ENCODE measurements around the gene TMEM69. TPM values are rescaled to one million over a fixed set of nuclear protein-coding genes. Genes with fewer than 3 reads are reported as not detected.

Gene TMEM69
- polyA plus RNA-seq (2012; ENCODE audit: missing spikeins): 59.4 TPM

GRCh38 chr1:45687754-45688740, at the start of gene TMEM69:
Gene TMEM69, plus strand, starts transcription at chr1:45688181. Its CDS starts 2,888 bp downstream, at chr1:45691069.
- DNase-seq (ENCODE audit: insufficient read length): peak; percentile 43
- FAIRE-seq: peak; percentile 88
- TF ChIP-seq POLR2A (IDR thresholded peaks at IDR 0.05; ENCODE audit: low read depth, low read length): peak; percentile 54
- peak; percentile 98 for TF ChIP-seq TAF1 (IDR thresholded peaks at IDR 0.05; ENCODE audit: borderline replicate concordance, low read depth, low read length)
- peak; percentile 71 for TF ChIP-seq POLR2AphosphoS5 (IDR thresholded peaks at IDR 0.05; ENCODE audit: low read depth, low read length)

- TF ChIP-seq TAF1 (IDR thresholded peaks at IDR 0.05; ENCODE audit: borderline replicate concordance, low read depth, low read length): no peak
- FAIRE-seq (no peak), DNase-seq (ENCODE audit: insufficient read length) (no peak)
Measured at GRCh38 chr1:45640293-45640692, 47.7 kb upstream of the TMEM69 start.

- no peak for TF ChIP-seq POLR2A (IDR thresholded peaks at IDR 0.05; ENCODE audit: low read depth, low read length)
- TF ChIP-seq TAF1 (IDR thresholded peaks at IDR 0.05; ENCODE audit: borderline replicate concordance, low read depth, low read length): no peak
- TF ChIP-seq POLR2AphosphoS5 (IDR thresholded peaks at IDR 0.05; ENCODE audit: low read depth, low read length): no peak
- no peak for DNase-seq (ENCODE audit: insufficient read length)
- FAIRE-seq: no peak
Measured at GRCh38 chr1:45643321-45643720, 44.7 kb upstream of the TMEM69 start.

GRCh38 chr1:45643978-45644377, 44.0 kb upstream of the TMEM69 start:
- DNase-seq (ENCODE audit: insufficient read length) (no peak), FAIRE-seq (no peak)
- TF ChIP-seq POLR2AphosphoS5 (IDR thresholded peaks at IDR 0.05; ENCODE audit: low read depth, low read length): no peak
- no peak for TF ChIP-seq TAF1 (IDR thresholded peaks at IDR 0.05; ENCODE audit: borderline replicate concordance, low read depth, low read length)
- TF ChIP-seq POLR2A (IDR thresholded peaks at IDR 0.05; ENCODE audit: low read depth, low read length): no peak

GRCh38 chr1:45644661-45645060, 43.3 kb upstream of the TMEM69 start:
- TF ChIP-seq TAF1 (IDR thresholded peaks at IDR 0.05; ENCODE audit: borderline replicate concordance, low read depth, low read length) (no peak), POLR2A (IDR thresholded peaks at IDR 0.05; ENCODE audit: low read depth, low read length) (no peak), POLR2AphosphoS5 (IDR thresholded peaks at IDR 0.05; ENCODE audit: low read depth, low read length) (no peak)
- DNase-seq (ENCODE audit: insufficient read length) (no peak), FAIRE-seq (no peak)

GRCh38 chr1:45647248-45648021, 40.5 kb upstream of the TMEM69 start:
- FAIRE-seq (no peak), DNase-seq (ENCODE audit: insufficient read length) (no peak)
- TF ChIP-seq POLR2AphosphoS5 (IDR thresholded peaks at IDR 0.05; ENCODE audit: low read depth, low read length): no peak
- TF ChIP-seq POLR2A (IDR thresholded peaks at IDR 0.05; ENCODE audit: low read depth, low read length): no peak

GRCh38 chr1:45654540-45655280, 33.3 kb upstream of the TMEM69 start:
- TF ChIP-seq TAF1 (IDR thresholded peaks at IDR 0.05; ENCODE audit: borderline replicate concordance, low read depth, low read length) (no peak), POLR2A (IDR thresholded peaks at IDR 0.05; ENCODE audit: low read depth, low read length) (no peak), POLR2AphosphoS5 (IDR thresholded peaks at IDR 0.05; ENCODE audit: low read depth, low read length) (no peak)
- FAIRE-seq (no peak), DNase-seq (ENCODE audit: insufficient read length) (no peak)

- DNase-seq (ENCODE audit: insufficient read length): no peak
- no peak for FAIRE-seq
- TF ChIP-seq TAF1 (IDR thresholded peaks at IDR 0.05; ENCODE audit: borderline replicate concordance, low read depth, low read length) (no peak), POLR2AphosphoS5 (IDR thresholded peaks at IDR 0.05; ENCODE audit: low read depth, low read length) (no peak), POLR2A (IDR thresholded peaks at IDR 0.05; ENCODE audit: low read depth, low read length) (no peak)
Measured at GRCh38 chr1:45656573-45657226, 31.3 kb upstream of the TMEM69 start.

GRCh38 chr1:45658171-45658570, 29.8 kb upstream of the TMEM69 start:
- FAIRE-seq: no peak
- no peak for DNase-seq (ENCODE audit: insufficient read length)
- TF ChIP-seq POLR2AphosphoS5 (IDR thresholded peaks at IDR 0.05; ENCODE audit: low read depth, low read length): no peak
- TF ChIP-seq POLR2A (IDR thresholded peaks at IDR 0.05; ENCODE audit: low read depth, low read length): no peak
- TF ChIP-seq TAF1 (IDR thresholded peaks at IDR 0.05; ENCODE audit: borderline replicate concordance, low read depth, low read length): no peak

- TF ChIP-seq POLR2AphosphoS5 (IDR thresholded peaks at IDR 0.05; ENCODE audit: low read depth, low read length): no peak
- DNase-seq (ENCODE audit: insufficient read length) (no peak), FAIRE-seq (no peak)
Measured at GRCh38 chr1:45659222-45659621, 28.8 kb upstream of the TMEM69 start.

- no peak for DNase-seq (ENCODE audit: insufficient read length)
- FAIRE-seq: no peak
- TF ChIP-seq POLR2AphosphoS5 (IDR thresholded peaks at IDR 0.05; ENCODE audit: low read depth, low read length) (no peak), TAF1 (IDR thresholded peaks at IDR 0.05; ENCODE audit: borderline replicate concordance, low read depth, low read length) (no peak)
Measured at GRCh38 chr1:45660336-45660735, 27.6 kb upstream of the TMEM69 start.

All from GM12892 (cell line).